DOHH2 (cell line): ENCODE data around the gene KRTAP4-3.
"Not testable (repeated sequence)": the region's sequence is repeated elsewhere in the genome, so short reads cannot be mapped to it uniquely, and the experiment has no call there.

Experiments
- H3F3A ChIP-seq: fragments of 200-600 bp; sonication (generic), shearing (Covaris generic); 2 replicates; pipeline ENCODE4 v1.6.0; 2016; ENCODE audit warnings: antibody characterized with exemption, mild to moderate bottlenecking; ENCODE audit not compliant: control insufficient read depth, insufficient read depth
- H3K27ac ChIP-seq: fragments of 200-600 bp; sonication (generic); 2 replicates; pipeline ENCODE4 v1.5.1; 2014; ENCODE audit warnings: low read depth, mild to moderate bottlenecking, low read length, moderate library complexity
- H3K27me3 ChIP-seq: fragments of 200-600 bp; sonication (generic); 2 replicates; pipeline ENCODE4 v1.6.1; 2014; ENCODE audit warnings: mild to moderate bottlenecking, low read length, mixed read lengths; ENCODE audit not compliant: control insufficient read depth
- H3K36me3 ChIP-seq: fragments of 200-600 bp; sonication (generic); 2 replicates; pipeline ENCODE4 v1.6.1; 2014; ENCODE audit warnings: mild to moderate bottlenecking, low read length, moderate library complexity, mixed read lengths; ENCODE audit not compliant: control insufficient read depth
- H3K4me1 ChIP-seq: fragments of 200-600 bp; sonication (generic); 2 replicates; pipeline ENCODE4 v1.6.1; 2014; ENCODE audit warnings: mild to moderate bottlenecking, low read length, mixed read lengths; ENCODE audit not compliant: control insufficient read depth
- H3K4me2 ChIP-seq: fragments of 200-600 bp; sonication (generic); 2 replicates; pipeline ENCODE4 v1.6.0; 2014; ENCODE audit warnings: mild to moderate bottlenecking, low read length, moderate library complexity
- H3K4me3 ChIP-seq: fragments of 200-600 bp; sonication (generic); 2 replicates; pipeline ENCODE4 v1.5.1; 2014; ENCODE audit warnings: mild to moderate bottlenecking, low read length, mixed read lengths
- H3K79me2 ChIP-seq: fragments of 200-600 bp; sonication (generic); 2 replicates; pipeline ENCODE4 v1.6.1; 2014; ENCODE audit warnings: mild to moderate bottlenecking, low read length, mixed read lengths; ENCODE audit not compliant: control insufficient read depth
- H3K9me2 ChIP-seq: fragments of 200-600 bp; sonication (generic); replicated peaks from 2 replicates; pipeline ENCODE4 v1.6.1; 2014; ENCODE audit warnings: mild to moderate bottlenecking, low read length, mixed read lengths; ENCODE audit not compliant: control insufficient read depth
- H3K9me3 ChIP-seq: fragments of 200-600 bp; sonication (generic); 2 replicates; pipeline ENCODE4 v1.6.1; 2014; ENCODE audit warnings: antibody characterized with exemption, low read length, mixed read lengths; ENCODE audit not compliant: control insufficient read depth, insufficient read depth
- H4K20me1 ChIP-seq: fragments of 200-600 bp; sonication (generic); 2 replicates; pipeline ENCODE4 v1.6.0; 2014; ENCODE audit warnings: low read depth, mild to moderate bottlenecking, antibody characterized with exemption, low read length, moderate library complexity; ENCODE audit not compliant: control insufficient read depth, insufficient read depth
- CTCF ChIP-seq: fragments of 200-600 bp; sonication (generic); IDR thresholded peaks from one replicate; pipeline ENCODE4 v1.5.1; 2014; ENCODE audit warnings: antibody characterized with exemption, mild to moderate bottlenecking, low read depth, low read length; ENCODE audit not compliant: poor library complexity, severe bottlenecking
- EZH2phosphoT487 ChIP-seq: fragments of 200-600 bp; sonication (generic); IDR thresholded peaks from 2 replicates; pipeline ENCODE4 v1.6.1; 2017; ENCODE audit warnings: borderline replicate concordance, mild to moderate bottlenecking, antibody characterized with exemption, low read length, moderate library complexity, mixed read lengths

The KRTAP4-3 gene

GRCh38 chr17:41141361-41141760, 26.7 kb downstream of the KRTAP4-3 start:
- no peaks in the 10 kb centered on the region for H3K79me2 ChIP-seq
- H4K20me1 ChIP-seq: no peaks in the 10 kb centered on the region
- H3F3A ChIP-seq: no peaks in the 10 kb centered on the region
- no peaks in the 10 kb centered on the region for H3K4me1 ChIP-seq
- peaks cover 15% of the 10 kb centered on the region for H3K9me3 ChIP-seq
- no peak for TF ChIP-seq EZH2phosphoT487
- no peak for TF ChIP-seq CTCF
- no peaks in the 10 kb centered on the region for H3K36me3 ChIP-seq
- H3K9me2 ChIP-seq: no peaks in the 10 kb centered on the region
- no peak overlapping the region for H3K27ac ChIP-seq
- no peaks in the 10 kb centered on the region for H3K27me3 ChIP-seq
- H3K4me3 ChIP-seq: no peak overlapping the region
- no peak overlapping the region for H3K4me2 ChIP-seq

GRCh38 chr17:41140360-41141131, 27.5 kb downstream of the KRTAP4-3 start, which contains the start of gene KRTAP4-6:
TSS of gene KRTAP4-6 (minus strand) at chr17:41140544. CDS start at chr17:41140487, 57 bp downstream.
- TF ChIP-seq EZH2phosphoT487 (no peak), CTCF (no peak)
- Histone ChIP-seq H3K9me3 (peaks cover 15% of the 10 kb centered on the region), H3K9me2 (no peaks in the 10 kb centered on the region), H3K27ac (no peak within 1 kb of the TSS), H3K27me3 (no peaks in the 10 kb centered on the region), H3K4me3 (no peak within 1 kb of the TSS), H3K36me3 (no peaks in the 10 kb centered on the region), H3K79me2 (no peaks in the 10 kb centered on the region), H4K20me1 (no peaks in the 10 kb centered on the region), H3F3A (no peaks in the 10 kb centered on the region), H3K4me2 (no peak within 1 kb of the TSS), H3K4me1 (no peaks in the 10 kb centered on the region)

- H4K20me1 ChIP-seq, H3K4me1 ChIP-seq, H3K4me3 ChIP-seq, H3K9me2 ChIP-seq, H3K27ac ChIP-seq, H3K4me2 ChIP-seq, H3K79me2 ChIP-seq, H3K27me3 ChIP-seq, H3K36me3 ChIP-seq, H3F3A ChIP-seq: not testable (repeated sequence)
- H3K9me3 ChIP-seq: peaks cover 15% of the 10 kb centered on the region
Measured at GRCh38 chr17:41139865-41140264, 28.2 kb downstream of the KRTAP4-3 start.

GRCh38 chr17:41133880-41134735, 33.9 kb downstream of the KRTAP4-3 start:
- no peak for TF ChIP-seq EZH2phosphoT487
- no peak for TF ChIP-seq CTCF
- Histone ChIP-seq H3K9me3 (no peaks in the 10 kb centered on the region), H3K4me1 (peaks cover 22% of the 10 kb centered on the region), H3K27ac (no peak overlapping the region), H3K4me2 (no peak overlapping the region), H3K27me3 (no peaks in the 10 kb centered on the region), H3K4me3 (no peak overlapping the region), H3K36me3 (no peaks in the 10 kb centered on the region), H3K9me2 (no peaks in the 10 kb centered on the region), H4K20me1 (no peaks in the 10 kb centered on the region), H3F3A (no peaks in the 10 kb centered on the region), H3K79me2 (no peaks in the 10 kb centered on the region)
